Measurements from ENCODE around the gene CIB4.

Gene CIB4

DNA sequence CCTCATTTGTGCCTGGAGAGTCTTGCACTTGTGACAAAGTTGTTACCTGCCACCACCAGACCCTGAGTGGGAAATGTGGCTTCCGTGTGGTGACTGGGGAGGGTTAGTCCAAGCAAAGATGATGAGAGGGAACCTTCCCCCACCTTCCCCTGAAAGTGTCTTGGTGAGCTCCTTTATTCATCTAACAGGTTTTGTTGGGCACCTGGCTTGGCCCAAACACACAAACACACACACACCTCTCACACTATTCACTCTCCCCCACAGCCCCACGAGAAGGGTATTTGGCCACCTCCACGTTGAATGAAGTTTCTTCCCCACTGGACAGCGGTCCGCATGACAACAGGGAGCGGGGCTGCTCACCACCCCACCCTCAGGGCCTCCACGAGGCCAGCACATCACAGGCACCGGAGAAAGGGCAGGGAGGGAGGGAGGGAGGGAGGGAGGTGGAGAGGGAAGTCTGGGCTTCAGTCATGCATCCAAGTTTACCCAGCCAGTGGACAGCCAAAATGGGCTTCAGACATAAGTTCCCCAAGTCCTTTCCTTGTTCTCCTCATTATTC is 1.4 kb downstream of the CIB4 start:
- DNase-seq: no peak

DNA sequence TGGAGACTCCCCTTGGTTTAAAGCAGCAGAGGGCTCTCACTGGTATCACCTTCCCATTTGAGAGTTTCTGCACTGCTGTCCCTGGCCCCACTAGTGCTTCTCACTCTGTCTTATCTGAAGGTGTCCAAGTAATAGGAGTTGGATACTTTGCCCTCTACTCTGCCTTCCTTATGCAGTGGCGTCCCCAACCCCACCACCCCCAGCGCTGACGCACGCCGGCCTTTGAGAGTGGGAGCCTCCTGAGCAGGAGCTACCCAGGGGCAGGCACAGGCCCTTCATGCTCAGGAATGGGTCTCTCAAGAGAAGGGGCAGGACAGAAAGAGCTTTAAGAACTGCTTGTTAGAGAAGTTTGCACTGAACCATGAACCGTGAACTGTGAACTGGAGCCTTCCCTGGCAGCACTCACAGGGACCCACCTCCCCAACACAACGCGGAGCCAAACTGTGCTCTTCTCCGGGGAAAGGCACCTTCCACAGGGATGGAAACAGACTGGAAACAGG is 3.3 kb downstream of the CIB4 start:
- DNase-seq: no peak

DNA sequence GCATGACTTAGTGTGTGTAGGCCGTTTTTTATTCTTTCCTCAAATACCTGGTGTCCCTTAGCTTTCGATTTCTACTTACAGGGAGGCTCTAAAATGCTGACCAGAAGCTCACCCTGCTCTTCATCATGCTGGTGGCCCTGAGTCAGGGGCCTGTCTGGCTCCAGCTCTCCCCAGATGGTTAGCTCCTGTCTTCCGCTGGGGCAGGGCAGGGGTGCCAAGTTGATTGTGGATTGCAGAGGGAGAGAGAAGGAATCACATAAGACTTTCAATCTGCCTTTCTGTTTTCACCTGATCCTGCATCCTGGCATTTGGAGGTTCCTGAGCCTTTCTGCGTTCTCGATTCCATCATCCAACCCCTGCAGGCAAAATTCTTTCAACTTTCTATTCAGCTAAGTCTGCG is 4.2 kb downstream of the CIB4 start:
- DNase-seq: no peak

DNA sequence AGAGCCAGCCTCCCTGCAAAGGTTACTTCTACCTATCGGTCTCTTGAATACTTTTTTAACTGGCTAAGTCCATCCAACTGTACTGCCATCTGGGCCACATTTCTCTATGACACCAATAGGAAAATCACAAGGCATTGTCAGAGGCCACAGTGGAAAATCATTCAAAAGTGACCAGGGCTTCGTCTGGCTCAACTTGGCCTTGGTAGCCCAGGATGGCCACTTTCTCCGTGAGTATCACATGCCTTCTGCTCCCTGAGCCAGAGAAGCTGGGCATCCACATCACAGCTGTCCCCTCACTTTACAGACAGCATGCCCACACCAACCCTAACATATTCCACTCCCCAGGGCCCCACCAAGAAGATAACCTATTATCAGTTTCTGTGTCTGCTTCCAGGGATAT is 5.8 kb downstream of the CIB4 start:
- DNase-seq: no peak

DNA sequence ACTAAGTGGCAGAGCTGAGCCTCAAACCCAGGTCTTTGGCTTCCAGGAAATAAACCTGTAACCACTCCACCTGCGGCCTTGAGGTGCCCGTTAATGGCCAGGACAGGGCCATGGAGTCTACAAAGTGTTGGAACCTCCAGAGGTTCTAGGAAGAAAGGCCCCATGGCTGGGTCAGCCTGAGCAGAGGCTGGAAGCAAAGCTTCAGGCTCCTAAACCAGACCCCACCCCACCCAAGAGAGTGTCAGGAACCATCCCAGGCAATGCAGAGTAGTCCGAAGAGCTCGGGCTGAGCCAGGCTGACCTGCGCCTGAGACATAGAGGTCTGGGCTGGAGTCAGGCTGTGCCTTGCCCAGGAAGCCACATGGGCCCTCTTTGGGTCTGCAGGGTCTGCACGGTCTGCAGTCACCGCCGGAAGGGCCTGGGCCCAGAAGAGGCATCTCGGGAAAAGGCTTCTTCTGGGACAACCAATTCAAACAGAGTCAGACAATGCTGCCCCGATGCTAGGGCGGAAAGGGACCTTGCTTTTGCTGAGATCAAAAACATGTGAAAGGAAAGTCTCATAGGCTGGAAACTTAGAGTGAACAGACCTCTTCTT is 6.4 kb downstream of the CIB4 start:
- DNase-seq: no peak

DNA sequence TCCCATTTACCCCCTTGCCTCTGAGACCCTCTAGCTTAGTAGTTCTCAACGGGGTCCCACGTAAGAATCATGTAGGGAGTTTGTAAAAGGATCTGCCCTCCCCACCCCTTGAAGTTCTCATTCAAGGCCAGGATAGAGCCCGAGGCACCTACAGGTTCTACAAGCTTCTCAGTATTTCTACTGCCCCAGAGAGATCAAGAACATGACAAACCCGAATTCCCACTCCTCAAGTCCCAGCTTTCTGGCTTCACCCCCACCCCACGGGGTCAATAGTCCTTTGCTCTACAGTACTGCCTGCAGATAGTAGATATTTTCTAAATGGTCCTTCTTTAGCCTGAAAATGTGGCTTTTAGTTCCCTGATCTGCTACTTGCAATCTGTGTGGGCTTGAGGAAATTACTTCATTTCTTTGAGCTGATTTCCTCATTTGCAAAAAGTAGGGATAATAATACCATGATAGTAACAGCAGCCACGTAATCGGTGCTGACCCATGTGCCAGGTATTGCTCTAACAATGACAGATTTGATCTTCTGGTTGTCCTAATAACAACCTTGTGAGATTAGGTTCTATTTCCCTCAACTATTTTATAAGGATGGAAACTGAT is 7.1 kb downstream of the CIB4 start:
- no peak for DNase-seq

DNA sequence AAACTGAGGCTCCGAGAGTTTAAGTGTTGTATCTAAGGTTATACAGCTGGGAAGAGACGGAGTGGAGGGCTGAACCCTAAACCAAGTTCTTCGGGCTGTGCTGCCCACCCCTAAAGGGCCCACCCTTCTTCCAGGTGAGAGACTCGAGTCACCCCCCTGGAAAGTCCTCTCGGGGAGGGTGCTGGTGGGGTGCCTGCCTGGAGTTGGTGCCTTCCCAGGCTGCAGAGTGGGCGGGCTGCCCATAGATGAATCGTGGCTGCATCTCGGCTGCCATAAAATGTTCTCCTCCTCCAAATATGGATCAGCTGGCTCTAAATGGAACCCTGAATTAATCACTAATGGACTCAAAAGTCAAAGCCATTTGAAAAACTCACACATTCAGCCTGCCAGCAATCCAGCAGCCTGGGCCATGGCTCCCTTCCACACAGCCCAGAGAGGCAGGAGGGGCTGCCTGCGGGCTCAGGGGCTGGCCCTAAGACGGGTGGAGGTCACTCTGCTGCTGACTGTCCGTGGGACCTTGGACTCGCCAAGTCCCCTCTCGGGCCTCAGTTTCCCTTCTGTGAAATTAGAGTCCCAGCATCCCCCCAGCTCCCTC is 7.7 kb downstream of the CIB4 start:
- DNase-seq: no peak

DNA sequence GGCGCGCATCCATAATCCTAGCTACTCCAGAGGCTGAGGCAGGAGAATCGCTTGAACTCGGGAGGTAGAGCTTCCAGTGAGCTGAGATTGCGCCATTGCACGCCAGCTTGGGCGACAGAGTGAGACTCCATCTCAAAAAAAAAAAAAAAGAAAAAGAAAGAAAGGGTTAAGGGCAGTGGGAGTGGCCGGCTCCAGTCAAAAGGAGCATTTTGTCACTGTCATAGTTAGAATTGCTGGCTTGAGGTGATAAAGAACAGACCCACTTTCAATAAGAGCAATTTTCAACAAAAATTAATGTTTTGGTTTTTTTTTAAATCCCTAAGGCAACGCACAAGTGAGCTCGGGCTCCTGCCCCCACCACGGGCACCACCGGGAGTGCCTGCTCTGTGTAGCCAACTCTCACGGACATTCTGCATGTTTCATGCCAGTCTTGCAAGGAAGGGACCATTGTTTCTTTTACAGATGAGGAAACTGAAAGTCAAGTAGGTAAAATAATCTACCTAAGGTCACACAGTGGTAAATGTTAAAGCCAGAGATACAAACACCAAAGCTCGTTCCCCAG is 8.5 kb downstream of the CIB4 start:
- DNase-seq: no peak

DNA sequence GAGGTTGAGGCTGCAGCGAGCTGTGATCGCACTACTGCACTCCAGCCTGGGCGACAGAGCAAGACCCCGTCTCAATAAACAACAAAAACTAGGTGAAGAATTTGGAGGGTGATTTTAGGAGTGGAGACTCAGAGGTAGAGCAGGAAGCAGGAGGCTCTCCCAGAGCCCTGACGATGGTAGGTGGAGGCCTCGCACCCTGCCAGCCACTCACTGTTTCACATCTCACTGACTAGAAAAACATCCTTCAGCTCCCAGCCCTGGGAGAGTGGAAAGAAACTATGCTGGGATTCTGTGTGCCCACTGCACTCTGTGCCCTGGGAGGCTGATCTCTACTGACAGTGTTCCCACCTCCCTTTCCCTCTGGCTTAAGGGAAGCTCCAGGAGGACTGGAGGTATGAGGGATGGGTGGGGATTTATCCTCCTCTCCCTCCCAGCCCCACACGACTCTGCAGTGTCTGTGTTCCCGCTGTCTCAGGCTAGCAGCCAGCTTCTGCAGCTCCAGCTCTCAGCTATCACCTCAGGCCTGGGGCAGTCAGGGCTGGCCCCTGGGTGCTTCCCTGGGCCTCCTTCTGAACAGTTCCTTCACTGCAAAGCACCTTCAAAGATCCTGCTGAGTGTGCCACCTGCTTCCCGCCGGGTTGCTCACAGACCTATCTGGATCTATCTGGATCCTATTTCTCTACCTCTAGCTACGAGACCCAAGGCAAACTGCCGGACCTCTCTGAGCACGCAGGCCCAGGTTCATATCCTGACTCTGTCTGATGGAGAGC is 9.6 kb downstream of the CIB4 start:
- DNase-seq: no peak

DNA sequence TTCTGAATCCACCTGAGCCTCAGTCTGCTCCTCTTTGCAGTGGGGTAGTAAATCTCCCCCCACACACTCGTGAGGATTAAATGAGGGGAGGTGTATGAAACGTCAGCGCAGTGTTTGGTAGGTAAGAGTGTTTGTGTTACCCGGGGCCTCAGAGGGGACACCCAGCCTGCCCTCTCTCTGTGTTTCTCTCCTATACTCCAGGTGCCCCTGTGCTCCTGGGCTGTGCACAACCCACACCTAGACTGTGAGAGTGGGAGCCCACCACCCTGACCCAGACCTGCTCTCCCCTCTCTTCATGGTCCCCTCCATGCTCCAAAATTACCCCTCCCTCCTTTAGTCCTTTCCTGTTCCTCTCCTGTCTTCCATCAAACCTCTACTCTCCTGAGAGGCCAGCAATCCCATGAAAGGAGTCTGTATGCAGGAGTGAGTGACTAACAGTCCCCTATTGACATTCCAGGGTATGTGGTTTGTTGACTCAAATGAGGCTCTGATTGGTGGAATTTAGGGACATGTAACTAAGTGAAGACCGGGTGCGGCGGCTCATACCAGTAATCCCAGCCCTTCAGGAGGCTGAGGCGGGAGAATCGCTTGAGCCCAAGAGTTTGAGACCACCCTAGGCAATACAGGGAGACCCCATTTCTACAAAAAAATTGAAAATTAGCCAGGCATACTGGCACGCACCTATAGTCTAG is 10.4 kb downstream of the CIB4 start:
- no peak for DNase-seq

DNA sequence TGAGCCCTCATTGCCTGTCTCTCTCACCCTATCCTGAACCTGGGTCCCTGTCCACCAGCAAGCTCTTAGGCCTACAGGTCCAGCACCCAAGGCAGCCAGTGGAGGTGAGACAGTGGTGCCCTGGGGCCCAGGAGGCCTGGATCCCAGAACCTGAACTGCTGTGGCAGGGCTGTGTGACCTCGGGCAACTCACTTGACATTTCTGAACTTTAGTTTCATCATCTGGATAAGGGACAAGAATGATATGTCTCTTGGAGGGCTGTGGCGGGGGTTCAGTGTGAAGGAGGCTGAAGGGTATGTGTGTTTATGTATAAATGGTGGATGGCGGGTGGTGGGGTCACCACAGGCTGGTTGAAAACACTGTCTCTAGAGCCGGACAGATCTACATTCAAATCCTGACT is 10.9 kb downstream of the CIB4 start:
- DNase-seq: no peak

DNA sequence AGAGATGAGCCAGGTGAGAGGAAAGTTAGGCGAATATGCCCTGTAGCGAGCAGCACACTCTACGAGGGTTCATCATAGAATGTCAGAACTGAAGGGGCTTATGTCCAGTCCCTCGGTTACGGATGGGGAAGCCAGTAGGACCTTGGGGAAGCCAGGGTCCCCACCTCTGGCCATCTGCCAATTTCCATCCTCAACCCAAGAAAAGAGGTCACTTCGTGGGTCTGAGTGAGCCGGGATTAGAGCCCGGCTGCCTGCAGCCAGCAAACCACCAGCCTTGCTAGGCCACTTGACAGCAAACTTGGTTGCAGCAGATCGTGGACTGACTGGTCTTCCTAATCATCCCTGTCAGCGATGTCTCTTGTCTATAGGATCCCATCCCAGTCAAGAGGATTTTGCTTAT is 11.4 kb downstream of the CIB4 start:
- DNase-seq: no peak

DNA sequence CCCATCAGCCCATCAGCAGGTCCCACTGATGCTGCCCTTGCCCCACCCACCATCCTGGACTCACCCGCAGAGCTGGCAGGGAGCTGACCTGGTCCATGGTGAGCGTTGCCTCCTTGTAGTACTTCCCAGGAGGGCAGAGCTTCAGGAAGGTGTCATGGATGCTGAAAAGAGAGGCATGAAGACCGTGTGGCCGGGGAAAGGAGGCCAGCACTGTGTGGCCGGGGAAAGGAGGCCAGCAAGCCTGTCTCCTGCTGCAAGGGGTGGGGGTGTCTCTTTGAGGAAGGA is 11.9 kb downstream of the CIB4 start:
- DNase-seq: no peak

DNA sequence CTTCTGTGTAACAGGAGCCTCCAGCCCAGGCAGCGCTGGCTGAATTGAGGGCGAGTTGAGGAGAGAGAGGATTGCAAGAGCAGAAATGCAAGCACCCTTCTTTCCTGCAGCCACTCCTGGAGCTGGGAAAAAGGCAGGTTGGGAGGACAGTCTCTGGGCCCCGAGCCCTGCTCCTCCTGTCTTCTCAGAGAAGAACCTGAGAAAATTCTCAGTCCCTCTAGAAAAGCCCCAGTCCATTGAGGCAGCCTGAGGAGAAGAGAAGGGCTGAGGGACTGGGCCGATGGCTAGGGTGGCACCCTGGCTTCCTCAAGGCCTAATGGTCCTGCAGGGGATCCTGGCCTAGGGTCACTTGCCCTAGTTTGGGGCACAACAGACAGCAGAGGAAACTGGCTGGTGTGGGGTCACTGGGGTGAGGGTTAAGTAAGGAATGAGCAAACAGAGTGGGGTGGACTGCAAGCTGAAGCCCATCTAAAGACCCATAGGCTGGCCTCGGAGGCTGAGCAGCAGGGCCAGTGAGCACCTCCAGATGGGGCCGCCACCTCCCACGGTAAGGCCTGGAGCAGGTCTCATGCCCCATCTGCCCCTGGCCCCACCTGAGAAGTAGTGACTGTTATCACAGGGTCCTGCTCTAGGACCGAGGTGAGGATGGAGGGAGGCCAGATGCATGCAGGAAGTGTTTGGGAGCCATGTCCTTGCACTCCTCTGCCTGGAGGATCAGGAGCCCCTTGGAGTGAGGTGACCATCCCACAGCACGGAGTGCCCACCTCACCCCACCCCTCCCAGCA is 12.4 kb downstream of the CIB4 start:
- no peak for DNase-seq

DNA sequence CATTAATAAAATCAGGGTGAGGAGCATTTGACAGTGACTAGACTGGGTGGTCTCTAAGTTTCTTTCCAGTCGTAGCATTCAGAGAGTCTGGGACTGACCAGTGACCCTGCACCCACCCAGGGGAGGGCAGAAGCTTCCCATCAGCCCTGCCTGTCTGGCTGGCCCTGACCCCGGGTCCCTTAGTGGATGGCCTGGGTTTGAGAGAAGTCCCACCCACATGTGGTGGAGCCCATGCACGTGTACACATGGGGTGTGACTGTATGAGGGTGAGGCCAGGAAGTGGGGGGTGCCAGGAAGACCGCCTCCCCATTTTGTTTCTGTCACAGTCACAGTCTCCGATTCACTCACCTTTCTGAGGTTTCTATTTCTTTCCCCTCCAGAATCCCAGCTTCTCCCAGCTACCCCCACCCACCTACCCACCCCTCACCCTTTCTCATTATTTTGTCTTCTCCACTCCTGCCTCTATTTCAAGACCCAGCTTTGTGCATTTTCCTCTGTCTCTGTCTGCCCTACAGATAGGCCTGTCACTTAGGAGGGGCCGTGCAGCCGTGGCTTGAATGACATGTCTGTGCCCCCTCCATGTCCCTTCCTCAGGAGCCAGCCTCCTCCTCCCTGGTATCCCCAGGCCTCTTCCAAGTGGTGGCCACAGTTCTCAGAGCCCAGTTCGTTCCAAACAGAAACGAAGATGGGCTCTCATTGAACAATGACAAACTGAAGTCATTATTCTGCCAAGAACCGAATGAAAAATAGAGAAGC is 13.6 kb downstream of the CIB4 start:
- no peak for DNase-seq

DNA sequence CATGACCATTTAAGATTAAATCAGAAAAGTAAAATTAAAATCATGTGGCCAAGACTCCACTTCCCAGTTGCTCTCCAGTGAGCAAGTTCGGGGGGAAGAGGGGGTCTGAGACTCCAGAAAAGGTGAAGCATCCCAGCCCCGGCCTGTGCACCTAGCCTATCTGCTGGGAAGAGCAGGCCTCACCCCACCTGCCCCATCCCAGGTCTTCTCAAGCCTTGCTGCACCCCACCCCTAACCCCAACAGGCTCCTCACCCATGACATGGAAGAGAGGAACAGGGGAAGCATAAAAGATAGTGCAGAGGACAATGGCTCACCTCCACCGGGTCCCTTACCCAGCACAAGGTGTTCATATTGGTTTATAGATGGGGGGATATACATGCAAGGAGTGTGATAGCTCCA is 14.6 kb downstream of the CIB4 start:
- no peak for DNase-seq

DNA sequence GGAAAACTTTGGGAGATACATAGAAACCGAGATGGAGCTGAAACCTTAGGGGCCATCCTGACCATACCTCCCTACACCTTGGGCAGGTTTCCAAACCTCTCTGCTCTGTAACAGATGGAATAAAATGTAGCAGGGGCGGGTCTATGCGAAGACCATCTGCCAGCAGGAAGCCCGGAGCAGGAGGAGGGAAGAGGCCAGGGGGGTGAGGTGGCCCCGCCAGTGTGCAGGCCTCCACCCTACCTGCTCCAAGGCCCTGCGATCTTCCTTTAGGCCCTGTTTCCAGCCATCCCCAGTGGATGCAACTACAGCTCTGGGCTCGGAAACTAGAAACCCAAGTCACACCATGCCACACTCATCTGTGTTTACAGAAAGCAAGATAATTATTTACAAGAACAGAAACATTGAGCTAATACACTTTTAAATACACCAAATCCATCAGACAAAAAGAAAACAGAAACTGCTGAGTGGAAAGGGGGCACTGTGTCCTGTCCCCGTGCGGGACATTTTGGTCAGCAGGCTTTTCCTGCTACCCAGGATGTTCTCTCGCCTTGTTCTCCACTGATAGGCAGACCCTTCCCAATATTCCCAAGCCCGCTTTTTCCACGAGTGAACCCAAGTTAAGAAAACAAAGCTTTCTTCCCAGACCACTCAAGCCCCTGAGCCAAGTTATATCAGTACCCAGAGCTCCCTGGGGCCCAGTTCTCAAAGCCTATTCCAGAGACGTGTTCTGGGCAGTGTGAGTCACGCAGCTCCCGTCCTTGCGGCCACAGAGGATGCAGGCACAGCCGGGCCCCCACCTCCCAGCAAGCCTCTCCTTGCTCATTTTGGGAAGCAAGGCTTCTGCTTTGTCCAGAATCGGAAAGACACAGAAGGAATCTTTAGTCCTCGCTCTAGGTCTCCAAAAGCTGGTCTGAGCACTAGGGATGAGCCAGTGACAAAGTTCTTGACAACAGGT is 17.3 kb downstream of the CIB4 start:
- DNase-seq: no peak

DNA sequence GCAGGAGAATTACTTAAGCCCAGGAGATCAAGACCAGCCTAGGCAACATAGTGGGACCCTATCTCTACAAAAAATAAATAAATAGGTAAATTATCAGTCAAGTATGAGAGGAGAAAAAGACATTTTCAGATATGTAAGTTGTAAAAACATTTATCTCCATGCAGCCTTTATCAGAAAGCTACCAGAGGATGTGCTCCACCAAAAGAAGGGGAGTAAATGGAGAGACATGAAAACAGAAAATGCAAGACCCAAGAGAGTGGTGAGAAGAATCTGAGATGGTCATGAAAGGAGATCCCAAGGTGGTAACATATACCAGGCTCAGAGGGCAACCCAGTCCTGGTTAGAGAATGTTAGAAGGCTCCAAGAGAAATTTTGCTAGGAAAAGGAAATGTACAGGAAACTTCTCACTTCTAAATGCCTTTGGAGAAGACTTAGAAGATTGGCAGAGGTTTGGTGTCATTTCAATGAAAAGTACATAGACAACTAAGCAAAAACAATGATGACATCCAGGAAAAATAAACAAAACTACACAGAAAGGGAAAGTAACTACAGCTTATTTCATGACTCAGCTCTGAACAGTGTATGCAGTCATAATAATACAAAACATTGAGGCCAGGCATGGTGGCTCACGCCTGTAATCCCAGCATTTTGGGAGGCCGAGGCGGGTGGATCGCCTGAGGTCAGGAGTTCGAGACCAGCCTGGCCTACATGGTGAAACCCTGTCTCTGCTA is 19.5 kb downstream of the CIB4 start:
- DNase-seq: no peak

DNA sequence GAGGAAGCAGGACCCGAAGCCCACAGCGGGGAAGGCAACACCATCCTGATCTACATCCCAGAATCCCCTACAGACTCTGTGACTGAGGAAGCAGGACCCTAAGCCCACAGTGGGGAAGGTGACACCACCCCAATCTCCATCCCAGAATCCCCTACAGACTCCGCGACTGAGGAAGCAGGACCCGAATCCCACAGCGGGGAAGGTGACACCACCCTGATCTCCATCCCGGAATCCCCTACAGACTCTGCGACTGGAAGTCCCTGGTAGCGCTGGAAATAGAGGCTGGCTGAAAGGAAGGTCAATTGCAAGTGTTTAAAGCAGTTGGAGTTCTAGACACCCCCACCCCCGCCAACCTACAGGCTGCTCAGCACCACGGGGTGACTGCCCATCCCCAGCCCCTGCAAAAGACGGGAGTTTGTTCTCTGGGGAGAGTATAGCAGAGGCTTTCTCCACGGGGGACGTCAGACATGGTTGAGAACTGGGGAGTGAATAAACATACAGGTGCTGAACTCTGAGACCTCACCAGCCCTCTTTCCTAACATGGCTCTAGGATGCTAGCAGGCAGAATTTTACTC is 21.0 kb downstream of the CIB4 start:
- DNase-seq: no peak

Measured in NCI-H1930 (cell line).